C4-2B (cell line): Measurements from ENCODE around the gene SGMS1.

Experiments
- H3K27ac ChIP-seq: fragments of 450-650 bp; 2 replicates; pipeline ENCODE4 v1.5.1; 2017
- ZFX ChIP-seq: fragments of 450-650 bp; IDR thresholded peaks from 2 replicates; pipeline ENCODE4 v1.6.1; 2017
- TF ChIP-seq, protein P1 (sequence below): fragments of 450-650 bp; conservative IDR thresholded peaks from 2 replicates; pipeline ENCODE4 v1.5.1; 2017; ENCODE audit warnings: mild to moderate bottlenecking

Gene SGMS1

DNA sequence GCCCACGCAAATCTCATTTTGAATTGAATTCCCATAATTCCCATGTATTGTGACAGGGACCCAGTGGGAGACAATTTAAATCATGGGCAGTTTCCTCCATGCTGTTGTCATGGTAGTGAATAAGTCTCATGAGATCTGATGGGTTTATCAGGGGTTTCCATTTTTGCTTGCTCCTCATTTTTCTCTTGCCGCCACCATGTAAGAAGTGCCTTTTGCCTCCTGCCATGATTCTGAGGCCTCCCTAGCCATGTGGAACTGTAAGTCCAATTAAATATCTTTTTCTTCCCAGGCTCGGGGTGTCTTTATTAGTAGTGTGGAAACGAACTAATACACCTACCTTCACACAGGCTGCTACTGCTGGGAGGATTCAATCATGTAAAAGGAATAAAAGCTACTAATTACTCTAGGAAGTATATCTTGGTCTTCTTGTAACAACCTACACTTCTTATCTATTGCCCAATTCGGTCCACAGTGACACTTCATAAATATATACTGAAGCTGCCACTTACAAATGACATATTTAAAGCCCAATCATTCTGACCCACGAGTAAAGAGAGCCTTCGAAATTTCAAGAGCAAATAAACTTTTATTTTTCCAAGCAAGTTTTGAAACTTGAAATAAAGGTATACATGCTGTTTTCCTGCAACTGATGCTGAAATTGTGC lies 272.1 kb downstream of the SGMS1 start:
- TF ChIP-seq ZFX: no peak
- TF ChIP-seq, protein P1, sequence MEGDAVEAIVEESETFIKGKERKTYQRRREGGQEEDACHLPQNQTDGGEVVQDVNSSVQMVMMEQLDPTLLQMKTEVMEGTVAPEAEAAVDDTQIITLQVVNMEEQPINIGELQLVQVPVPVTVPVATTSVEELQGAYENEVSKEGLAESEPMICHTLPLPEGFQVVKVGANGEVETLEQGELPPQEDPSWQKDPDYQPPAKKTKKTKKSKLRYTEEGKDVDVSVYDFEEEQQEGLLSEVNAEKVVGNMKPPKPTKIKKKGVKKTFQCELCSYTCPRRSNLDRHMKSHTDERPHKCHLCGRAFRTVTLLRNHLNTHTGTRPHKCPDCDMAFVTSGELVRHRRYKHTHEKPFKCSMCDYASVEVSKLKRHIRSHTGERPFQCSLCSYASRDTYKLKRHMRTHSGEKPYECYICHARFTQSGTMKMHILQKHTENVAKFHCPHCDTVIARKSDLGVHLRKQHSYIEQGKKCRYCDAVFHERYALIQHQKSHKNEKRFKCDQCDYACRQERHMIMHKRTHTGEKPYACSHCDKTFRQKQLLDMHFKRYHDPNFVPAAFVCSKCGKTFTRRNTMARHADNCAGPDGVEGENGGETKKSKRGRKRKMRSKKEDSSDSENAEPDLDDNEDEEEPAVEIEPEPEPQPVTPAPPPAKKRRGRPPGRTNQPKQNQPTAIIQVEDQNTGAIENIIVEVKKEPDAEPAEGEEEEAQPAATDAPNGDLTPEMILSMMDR: no peak
- no peak overlapping the region for H3K27ac ChIP-seq

DNA sequence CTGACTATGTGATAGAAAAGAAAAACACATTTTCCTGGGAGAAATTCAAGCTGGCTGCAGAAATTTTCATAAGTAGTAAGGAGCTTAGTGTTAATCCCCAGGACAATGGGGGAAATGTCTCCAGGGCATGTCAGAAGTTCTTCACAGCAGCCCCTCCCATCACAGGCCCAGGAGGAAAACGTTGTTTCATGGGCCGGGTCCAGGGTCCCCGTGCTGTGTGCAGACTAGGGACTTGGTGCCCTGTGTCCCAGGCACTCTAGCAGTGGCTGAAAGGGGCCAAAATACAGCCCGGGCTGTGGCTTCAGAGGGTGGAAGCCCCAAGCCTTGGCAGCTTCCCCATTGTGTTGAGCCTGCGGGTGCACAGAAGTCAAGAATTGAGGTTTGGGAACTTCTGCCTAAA lies 273.4 kb downstream of the SGMS1 start:
- TF ChIP-seq, protein P1: no peak
- TF ChIP-seq ZFX: no peak
- no peak overlapping the region for H3K27ac ChIP-seq

- H3K27ac ChIP-seq: no peak overlapping the region
- TF ChIP-seq, protein P1: no peak
- TF ChIP-seq ZFX: no peak
Observed at GRCh38 chr10:50349554-50349953, 274.2 kb downstream of the SGMS1 start.

- H3K27ac ChIP-seq: no peak overlapping the region
- TF ChIP-seq, protein P1: no peak
- TF ChIP-seq ZFX: no peak
Observed at GRCh38 chr10:50347394-50347802, 276.4 kb downstream of the SGMS1 start.

DNA sequence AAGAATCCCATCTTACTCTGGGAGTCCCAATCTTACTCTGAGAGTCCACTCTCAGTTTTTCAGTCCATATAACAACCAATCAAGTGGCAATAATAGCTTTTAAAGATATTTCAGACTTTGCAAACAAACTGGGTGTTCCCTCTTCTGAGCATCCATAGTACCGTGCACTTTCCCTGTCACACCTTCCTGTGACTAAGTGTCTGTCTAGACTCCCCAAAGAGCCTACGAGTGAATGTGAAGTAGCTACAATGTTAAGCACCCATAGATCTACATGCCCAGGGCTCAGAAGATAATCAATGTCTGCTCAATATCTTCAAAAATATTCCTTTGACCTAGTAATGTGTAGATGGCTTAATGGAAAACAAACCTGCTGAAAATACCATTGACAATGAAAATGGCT lies 276.8 kb downstream of the SGMS1 start:
- TF ChIP-seq, protein P1: no peak
- TF ChIP-seq ZFX: no peak
- H3K27ac ChIP-seq: no peak overlapping the region

GRCh38 chr10:50345545-50345944 lies 278.2 kb downstream of the SGMS1 start:
- H3K27ac ChIP-seq: no peak overlapping the region
- TF ChIP-seq, protein P1: no peak
- TF ChIP-seq ZFX: no peak

- no peak for TF ChIP-seq ZFX
- TF ChIP-seq, protein P1: no peak
Observed at GRCh38 chr10:50343702-50344331, 279.9 kb downstream of the SGMS1 start.

More at GRCh38 chr10:50343702-50344331, 279.9 kb downstream of the SGMS1 start:
- H3K27ac ChIP-seq: no peak overlapping the region
